ENCODE data around the gene APPL2.
"Not testable (repeated sequence)": the region's sequence is repeated elsewhere in the genome, so short reads cannot be mapped to it uniquely, and the experiment has no call there.

Gene APPL2

DNA sequence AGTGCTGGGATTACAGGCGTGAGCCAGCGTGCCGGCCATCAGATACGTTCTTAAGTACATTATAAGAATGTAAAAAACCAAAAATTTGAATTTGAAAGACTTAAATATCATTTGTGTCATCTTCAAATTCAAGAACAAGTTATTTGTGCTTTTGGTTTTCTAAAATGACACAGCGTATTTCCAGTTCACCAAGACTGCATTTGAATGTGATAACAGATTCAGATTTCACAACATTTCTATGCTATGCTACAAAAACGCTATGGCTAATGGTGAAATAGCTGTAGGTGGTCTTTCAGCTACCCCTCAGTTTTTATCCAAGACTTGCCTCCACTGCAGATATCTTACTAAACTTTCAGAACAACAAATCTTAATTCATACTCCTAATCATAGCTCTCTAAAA, 46.7 kb downstream of the APPL2 start:
- DNase-seq, result no peak

DNA sequence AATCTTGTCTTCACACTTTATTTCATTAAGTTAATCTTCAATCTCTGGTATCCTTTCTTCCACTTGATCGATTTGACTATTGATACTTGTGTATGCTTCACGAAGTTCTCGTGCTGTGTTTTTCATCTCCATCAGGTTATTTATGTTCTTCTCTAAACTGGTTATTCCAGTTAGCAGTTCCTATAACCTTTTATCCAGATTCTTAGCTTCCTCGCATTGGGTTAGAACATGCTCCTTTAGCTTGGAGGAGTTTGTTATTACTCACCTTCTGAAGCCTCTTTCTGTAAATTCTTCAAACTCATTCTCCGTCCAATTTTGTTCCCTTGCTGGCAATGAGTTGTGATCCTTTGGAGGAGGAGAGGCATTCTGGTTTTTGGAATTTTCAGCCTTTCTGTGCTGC, 52.0 kb downstream of the APPL2 start:
- not testable (repeated sequence) for DNase-seq

DNA sequence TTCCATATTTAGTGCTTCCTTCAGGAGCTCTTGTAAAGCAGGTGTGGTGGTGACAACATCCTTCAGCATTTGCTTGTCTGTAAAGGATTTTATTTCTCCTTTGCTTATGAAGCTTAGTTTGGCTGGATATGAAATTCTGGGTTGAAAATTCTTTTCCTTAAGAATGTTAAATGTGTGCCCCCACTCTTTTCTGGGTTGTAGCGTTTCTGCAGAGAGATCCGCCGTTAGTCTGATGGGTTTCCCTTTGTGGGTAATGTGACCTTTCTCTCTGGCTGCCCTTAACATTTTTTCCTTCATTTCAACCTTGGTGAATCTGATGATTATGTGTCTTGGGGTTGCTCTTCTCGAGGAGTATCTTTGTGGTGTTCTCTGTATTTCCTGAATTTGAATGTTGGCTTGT, 52.6 kb downstream of the APPL2 start:
- not testable (repeated sequence) for DNase-seq

DNA sequence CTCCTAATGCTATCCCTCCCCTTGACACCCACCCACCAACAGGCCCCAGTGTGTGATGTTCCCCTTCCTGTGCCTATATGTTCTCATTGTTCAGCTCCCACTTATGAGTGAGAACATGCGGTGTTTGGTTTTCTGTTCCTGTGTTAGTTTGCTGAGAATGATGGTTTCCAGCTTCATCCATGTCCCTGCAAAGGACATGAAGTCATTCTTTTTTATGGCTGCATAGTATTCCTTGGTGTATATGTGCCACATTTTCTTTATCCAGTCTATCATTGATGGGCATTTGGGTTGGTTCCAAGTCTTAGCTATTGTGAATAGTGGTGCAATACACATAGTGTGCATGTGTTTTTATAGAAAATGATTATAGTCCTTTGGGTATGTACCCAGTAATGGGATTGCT, 56.9 kb downstream of the APPL2 start:
- not testable (repeated sequence) for DNase-seq

DNA sequence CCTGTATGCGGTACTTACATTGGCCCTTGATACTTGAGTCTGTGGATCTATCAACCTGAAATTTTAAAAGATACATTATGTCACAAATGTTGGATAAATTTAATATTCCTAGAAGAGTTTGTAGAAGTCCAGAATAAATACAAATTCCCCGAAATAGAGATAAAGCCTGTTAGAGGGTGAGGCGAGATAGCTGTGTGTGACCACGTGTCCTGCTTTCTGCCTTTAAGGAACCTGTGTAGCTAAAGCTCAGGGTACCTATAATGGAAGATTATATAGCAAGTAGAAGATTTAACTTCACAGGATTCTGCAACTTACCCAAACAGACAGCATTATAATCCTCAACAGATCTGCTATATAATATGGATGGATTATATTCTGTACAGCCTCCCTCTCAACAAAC, 58.8 kb downstream of the APPL2 start:
- DNase-seq, result no peak

DNA sequence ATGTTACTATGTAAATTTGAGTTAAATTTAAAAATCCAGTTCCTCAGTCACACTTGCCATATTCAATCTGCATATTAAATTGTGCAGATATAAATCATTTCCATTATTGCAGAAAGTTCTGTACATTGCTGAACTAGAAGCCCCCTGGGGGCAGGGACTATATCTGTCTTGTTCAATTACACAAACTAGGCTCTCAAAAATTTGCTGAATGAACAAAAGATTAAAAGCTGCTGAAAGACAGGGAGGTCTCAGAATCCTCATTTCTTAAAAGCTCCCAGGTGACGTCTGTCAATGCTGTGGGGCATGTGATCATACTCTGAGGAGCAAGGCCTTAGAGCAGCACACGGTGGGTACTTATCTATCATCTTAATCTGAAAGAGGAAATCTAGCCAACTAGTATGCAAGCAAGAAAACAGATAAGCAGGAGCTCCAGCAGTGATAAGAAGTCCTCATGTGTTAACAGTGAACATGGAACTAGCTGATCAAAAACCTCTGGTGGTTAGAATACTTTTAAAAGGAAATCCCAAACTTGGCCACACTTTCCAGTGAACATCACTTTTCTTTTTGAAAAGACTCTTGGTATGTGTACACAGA, 60.5 kb downstream of the APPL2 start:
- DNase-seq, result peak in 1 of 5 experiments; percentile 79

DNA sequence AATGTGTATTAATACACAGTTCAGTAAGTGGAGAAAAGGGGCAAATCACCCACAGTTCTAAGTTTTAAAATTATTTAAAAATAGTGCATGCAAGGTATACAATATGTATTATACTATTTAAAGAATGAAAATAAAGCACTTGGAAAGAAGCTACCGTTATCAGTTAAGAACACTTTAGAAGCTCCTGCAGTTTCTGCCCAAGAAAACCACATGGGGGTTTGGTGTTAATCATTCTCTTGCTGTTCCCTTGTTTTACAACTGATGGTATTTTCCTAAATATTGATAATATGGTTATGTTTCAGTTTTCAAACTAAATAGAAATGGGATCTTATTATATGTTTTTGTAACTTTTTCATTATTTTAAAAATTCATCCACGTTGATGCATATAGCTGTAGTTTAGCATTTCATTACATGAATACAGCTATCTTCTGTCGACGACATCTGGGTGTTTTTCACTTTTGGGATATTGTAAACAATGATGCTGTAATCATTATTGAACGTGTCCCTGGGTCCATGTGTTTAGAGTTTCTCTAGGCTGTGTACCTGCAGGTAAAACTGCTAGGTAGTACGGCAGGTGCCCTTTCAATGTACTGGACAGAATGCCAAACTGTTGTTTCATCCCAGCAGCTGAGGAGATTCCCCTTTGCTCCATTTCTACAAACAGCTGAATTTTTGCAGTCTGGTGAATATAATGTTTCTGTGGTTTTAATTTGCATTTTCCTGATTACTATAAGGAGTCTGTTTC, 64.1 kb downstream of the APPL2 start:
- no peak for DNase-seq

DNA sequence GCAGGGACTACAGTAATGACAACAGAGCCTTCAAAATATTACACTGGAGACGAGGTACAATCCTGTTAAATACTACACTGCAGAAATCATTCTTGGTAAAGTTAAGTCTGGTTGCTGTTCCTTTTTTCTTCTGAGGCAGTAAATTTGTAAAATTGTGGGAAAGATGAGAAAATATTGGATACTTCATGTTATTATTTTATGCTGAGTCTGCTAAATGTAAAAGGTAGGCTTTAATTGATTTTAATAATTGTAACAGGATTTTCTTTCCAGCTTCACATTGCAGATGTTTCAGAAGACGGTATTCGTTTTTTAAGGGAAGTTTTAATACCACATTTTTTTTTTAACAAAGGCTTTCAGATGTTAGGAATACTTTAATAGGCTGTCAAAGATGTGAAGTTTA, 65.8 kb downstream of the APPL2 start:
- DNase-seq, result no peak

DNA sequence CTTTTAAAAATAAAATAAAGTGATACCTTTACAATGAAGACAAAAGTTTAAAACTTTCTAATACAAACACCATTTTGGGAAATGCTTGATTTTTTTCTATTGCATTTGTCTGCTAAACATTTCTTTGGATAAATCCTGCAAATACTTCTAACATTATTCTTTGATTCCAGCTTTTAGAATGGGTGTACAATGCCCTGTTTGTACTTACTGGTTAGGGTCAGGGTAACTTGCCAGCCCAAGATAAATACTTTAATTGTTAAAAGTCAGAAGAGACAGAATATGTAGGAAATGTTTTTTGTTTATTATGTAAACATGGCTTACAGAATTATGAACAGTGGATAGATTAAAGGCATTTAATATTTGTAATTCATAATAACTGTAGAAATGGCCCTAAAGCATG, 68.0 kb downstream of the APPL2 start:
- DNase-seq, result no peak

DNA sequence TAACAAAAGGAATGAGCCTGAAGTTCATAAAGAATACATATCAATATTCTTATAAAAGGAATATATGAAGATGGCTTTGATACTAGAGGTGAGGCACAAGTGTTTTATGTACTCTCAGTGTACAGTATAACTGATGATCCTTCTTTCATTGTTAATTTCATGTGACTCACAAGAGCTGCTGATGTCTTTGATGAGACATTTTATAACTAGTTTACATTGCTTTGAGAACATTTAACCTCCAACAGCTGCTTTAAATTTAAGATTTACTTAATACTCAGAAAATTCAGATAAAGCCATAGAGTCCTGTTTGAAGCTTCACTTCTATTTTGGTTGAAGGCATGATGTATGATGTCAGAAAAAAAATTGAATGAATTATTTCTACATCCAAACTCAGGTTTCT, 68.6 kb downstream of the APPL2 start:
- DNase-seq, result no peak

DNA sequence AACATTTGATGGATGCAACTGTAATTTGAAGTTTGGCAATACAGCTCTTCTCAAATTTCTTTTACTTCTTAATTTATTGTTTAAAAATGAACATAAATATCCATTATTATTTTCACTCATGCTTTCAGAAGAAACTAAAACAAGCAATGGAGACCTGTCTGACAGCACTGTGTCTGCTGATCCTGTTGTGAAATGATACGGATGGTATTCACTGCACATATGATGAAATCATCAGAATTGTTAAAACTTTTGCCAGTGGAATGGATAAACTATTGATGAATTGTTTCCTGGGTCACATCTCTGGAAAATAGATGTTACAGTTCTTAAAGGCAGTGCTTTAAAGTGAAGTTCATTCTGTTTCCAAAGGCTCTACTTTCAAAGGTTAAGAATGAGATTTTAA, 69.2 kb downstream of the APPL2 start:
- DNase-seq, result no peak

DNA sequence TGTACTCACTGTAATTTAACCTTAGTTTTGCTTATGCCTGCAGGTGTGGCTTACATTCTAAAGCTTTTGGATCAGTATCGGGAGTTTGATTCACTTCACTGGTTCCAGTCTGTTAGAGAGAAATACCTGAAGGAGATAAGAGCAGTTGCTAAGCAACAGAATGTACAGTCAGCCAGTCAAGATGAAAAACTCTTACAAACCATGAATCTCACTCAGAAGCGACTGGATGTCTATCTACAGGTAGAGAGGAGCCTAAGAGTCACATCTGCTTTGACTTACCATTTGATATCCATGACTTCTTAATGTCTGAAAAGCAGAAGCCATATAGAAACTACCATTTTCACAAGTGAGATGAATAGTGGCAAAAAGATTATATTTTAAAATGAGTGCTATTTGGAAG, 71.9 kb downstream of the APPL2 start:
- DNase-seq, result peak in 1 of 5 experiments; percentile 59

DNA sequence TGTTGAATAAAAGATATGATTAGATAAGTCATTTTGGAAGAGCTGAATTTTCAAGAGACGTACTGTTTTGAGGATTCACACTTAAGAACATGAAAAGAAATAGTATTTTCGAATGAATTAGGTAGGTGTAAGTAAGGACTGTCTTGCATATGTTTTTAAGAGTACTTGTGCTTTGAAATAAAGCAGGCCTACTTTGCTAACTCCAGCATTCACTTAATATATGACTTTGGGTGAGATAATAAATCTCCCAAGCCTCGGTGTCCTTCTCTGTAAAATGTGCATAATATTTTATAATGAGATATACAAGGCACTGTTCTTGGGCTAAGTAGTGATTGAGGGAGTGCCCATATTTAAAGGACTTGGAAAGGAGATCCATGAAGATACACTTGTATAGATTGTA, 73.8 kb downstream of the APPL2 start:
- DNase-seq, result no peak

DNA sequence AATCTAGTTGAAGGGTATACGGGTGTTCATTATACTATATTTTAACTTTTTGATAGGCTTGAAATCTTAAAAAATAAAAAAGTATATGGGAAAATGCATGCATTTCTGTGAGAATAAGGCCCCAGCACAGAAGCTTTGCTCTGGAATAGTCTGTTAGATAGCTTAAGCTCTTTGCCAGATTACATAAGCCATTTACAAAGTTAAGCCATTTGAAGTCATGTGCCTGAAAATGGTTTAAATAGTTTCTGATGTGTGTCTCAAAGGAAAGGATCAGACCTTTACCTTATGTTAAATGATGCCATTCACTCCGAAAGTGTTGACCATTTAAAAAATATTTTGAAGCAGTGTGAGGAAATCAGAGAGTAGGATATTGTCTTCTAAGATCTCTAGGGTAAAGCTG, 77.1 kb downstream of the APPL2 start:
- DNase-seq, result no peak

DNA sequence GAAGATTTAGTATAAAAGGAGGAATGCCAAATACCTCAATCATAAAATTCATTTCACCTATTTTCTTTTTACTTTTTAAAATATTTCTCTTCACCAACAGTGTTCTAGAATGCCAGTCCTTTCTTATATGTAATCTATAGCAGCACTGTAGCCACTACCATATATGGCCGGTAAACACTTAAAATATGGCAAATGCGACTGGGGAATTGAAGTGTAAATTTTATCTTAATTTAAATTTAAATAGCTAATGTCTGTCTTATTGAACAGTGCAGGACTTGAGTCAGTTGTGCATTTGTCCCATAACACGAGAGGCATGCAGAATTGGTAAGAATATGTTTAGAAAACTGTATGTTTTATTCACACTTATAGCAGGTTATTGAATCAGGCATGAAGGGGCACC, 78.4 kb downstream of the APPL2 start:
- no peak for DNase-seq

DNA sequence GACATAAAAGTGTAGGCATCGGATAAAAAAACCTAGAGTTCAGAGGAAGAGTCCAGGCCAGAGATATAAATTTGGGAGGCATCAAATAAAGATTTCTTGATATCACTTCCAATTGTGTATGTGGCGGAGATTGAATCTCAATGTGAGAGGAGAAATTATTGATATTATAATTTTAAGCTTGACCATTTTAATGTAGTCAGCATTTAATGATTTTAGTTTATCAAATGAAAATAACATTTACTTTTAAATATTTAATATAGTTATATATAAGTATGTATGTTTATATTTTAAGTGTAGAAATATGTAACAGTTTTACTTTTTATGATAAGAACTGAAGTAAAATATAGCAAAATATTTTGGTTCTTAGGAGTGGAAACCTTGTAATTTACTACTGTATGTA, 79.7 kb downstream of the APPL2 start:
- DNase-seq, result no peak

DNA sequence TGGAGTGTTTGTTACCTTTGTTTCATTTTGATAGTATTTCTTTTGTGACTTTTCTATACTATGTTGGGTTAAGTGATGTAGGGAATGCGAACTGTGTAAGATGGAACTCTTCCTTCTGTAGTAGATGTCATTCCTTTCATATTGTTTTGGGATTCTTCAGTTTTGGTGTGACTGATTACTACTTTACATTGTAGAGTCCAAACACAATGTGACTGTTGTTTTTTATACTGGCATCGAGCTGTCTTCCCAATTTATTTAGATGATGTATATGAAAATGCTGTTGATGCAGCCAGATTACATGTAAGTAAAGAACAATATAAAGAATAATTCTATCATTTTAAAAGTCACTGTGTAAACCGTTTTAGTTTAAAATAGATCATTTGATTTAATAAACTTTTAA, 93.7 kb downstream of the APPL2 start:
- no peak for DNase-seq

DNA sequence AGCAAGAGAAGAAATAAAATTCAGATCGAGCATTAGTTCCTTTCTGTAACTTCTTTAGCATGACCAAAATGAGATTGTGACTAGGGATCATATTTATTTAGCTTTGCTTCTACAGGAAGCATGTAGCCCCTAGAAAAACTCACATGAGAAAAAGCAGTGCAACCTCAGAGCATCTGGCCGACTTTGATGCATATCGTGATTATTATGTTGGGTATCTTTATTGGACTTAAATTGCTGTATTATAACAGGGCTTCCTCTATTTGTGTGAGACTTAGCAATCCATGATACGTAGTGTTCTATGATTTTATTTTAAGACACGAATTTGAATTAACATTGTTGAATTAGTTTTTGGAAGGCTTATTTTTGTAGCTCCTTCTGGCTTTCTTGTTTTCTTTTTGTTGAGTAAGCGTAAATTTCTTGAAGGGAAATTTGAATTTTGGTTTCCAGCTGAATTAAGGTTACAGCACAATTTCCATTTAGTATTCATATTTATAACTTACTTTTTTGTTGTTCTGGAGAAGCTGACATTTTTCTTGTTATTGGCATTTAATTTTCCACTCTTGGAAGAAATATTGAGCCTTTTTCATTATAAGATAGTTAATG, 94.6 kb downstream of the APPL2 start:
- no peak for DNase-seq

DNA sequence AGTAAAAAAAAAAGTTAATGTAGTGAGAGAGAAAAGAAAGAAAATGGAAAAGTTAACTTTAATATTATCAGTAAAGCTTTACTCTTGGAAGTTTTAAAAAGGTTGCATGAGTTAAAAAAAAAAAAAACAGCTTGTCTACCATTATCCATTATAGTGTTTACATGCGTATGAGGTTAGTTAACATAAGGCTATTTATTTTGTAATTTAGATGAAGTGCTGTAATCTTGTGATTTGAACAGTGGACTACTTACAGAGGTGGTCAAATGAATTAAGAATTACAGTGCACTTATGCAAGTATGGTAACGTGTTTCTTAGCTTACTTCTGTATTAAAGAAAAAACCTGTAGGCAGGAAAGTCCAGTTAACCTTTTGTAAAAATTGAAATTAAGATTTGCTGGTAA, 97.7 kb downstream of the APPL2 start:
- no peak for DNase-seq

All from T-helper 2 cell (primary cell).